HG03571 (cell line): ENCODE measurements around the gene ITSN1.
"Not testable (repeated sequence)": the region's sequence is repeated elsewhere in the genome, so short reads cannot be mapped to it uniquely, and the experiment has no call there.

Experiments
- ATAC-seq: cut with Tn5 transposase; IDR thresholded peaks from one replicate; pipeline ENCODE4 v1.9.1; 2021; ENCODE audit not compliant: unreplicated experiment

The ITSN1 gene

DNA sequence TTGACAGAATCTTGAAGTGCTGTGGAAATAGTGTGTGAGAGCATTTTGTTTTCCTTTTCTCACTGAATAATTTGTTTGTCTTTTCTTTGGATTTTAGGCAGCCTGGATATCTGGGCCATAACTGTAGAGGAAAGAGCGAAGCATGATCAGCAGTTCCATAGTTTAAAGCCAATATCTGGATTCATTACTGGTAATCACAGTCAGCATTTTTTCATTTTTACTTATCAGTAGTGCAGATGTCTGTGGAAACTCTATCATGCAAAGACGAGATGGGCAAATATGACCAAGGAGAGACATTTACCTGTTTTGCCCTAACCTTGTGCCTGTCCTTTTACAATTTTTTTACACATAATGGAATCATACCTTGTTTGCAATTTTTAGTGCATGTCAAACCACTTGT is 78.8 kb downstream of the ITSN1 start:
- ATAC-seq, result no peak

- not testable (repeated sequence) for ATAC-seq
Observed at GRCh38 chr21:33729139-33729538, 86.8 kb downstream of the ITSN1 start.

DNA sequence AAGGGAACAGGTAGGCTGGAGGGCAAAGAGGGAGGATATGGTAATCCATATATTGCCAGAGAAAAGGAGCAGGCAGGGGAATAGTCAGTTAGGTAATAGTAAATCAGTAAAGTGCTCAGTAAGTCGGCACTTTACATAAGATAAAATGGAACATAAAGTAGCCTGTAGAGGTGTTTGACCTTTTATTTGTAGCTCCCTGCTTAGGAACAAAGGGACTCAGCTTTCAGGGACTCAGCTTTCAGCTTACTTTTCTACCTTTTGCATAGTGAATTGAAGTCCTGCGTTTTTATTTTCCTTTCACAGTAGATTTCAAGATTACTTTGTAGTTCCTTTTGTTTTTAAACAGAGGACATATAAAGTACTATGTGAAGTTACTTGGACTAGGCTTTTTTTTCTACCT is 87.3 kb downstream of the ITSN1 start:
- no peak for ATAC-seq

GRCh38 chr21:33731447-33731846 is 89.1 kb downstream of the ITSN1 start:
- ATAC-seq, result no peak

DNA sequence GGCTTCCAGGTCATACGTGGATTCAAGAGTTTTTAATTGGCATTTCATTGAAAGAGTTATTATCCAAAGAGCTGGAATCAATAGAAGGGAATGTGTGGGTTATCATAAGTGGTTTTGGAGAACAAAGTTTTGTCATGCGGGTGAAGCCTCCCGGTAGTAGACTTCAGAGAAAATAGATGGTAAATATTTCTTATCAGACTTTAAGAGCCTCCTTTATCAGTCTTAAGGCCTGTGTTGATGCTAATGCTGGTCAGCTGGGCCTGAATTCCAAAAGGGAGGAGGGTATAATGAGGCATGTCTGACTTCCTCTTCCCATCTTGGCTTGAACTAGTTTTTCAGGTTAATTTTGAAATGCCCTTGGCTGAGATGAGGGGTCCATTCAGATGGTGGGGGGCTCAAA is 89.7 kb downstream of the ITSN1 start:
- ATAC-seq, result no peak

DNA sequence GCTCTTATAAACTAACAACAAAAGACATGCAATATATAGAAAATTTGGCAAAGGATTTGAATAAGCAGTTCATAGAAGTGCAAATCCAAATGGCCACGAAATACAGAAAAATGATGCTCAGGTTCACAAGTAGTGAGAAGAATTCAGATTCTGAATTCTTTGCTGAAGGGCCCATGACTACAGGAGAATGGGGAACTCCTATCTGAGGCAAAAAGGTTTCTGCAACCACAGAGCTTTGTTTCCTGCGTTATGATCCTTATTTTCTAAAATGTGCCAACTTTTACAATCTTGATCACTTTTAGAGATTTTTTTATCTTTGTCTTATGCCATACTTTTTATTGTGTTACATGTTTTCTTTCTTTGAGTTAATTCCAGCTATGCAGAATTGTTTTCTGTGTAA is 91.3 kb downstream of the ITSN1 start:
- no peak for ATAC-seq

GRCh38 chr21:33734291-33734690 is 92.0 kb downstream of the ITSN1 start:
- no peak for ATAC-seq

- no peak for ATAC-seq
Observed at GRCh38 chr21:33734818-33735217, 92.5 kb downstream of the ITSN1 start.

- no peak for ATAC-seq
Observed at GRCh38 chr21:33736569-33736968, 94.3 kb downstream of the ITSN1 start.

GRCh38 chr21:33739701-33740100 is 97.4 kb downstream of the ITSN1 start:
- ATAC-seq, result no peak

DNA sequence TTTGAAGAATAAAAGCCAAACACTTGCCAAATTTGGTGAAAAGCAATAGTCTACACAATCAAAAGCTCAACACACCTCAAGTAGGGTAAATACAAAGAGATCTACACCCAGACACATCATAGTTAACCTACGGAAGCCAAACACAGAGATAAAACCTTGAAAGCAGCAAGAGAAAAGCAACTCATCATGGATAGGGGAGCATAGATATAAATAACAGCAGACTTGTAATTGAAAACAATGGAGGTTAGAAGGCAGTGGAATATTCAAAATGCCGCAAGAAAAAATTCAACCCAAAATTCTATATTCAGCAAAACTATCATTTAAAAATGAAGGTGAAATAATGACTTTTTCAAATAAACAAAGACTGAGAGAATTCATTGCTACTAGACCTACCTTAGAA is 105.1 kb downstream of the ITSN1 start:
- no peak for ATAC-seq

- ATAC-seq, result no peak
Observed at GRCh38 chr21:33748903-33749302, 106.6 kb downstream of the ITSN1 start.

GRCh38 chr21:33750017-33750416 is 107.7 kb downstream of the ITSN1 start:
- no peak for ATAC-seq

- no peak for ATAC-seq
Observed at GRCh38 chr21:33751120-33751519, 108.8 kb downstream of the ITSN1 start.

DNA sequence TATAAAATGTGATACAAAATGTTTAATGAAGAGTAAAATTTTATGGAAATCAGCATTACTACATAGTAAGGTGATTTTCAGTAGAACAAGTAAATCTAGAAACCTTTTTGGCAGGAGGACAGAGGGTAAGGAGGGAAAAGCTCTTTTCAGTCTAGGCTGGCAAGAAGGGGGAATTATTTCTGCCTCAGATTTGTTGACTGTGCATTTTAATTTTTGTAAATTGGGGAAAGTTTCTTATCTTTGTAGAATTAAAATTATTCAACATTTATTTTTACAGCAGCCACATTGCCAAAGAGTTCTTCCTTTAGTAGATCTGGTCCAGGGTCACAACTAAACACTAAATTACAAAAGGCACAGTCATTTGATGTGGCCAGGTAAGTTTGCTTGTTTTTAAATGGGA is 109.2 kb downstream of the ITSN1 start:
- no peak for ATAC-seq

- ATAC-seq, result no peak
Observed at GRCh38 chr21:33752260-33752659, 110.0 kb downstream of the ITSN1 start.

DNA sequence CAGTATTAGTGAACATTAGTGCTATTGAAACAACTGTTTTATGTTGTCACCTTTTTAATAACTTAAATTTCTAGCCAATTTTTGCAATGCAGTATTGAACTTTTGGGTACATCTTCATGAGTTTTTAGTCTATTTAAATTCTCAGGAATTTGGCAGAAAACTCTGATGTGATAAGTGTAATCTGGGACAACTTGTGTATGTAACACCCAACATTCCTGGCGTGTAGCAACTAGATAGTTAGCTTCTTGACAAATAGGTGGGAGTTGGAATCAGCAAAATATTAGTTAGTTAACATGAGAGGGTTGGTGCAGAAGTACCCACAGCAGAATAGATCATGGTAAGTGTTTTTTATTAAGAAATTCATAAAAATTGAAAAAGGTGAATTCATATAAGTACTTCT is 111.6 kb downstream of the ITSN1 start:
- no peak for ATAC-seq

- ATAC-seq, result no peak
Observed at GRCh38 chr21:33754481-33754880, 112.2 kb downstream of the ITSN1 start.

DNA sequence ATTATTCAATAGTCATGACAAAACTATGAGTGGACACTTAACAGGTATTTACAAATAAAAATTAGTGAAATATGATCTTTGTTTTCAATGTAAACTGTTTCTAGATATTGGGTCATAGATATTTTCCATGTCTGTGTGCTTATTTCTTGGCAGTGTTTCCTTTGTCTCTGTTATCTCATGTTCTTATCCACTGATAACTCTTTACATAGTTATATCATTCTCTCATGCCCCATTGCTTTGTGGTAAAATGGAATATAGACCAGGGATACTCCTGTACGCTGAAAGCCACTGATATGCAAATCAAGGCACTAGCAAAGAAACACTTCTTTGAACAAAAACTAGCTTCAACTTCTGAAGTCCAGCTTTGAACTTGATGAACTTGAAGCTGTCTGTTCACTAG is 113.1 kb downstream of the ITSN1 start:
- ATAC-seq, result no peak

DNA sequence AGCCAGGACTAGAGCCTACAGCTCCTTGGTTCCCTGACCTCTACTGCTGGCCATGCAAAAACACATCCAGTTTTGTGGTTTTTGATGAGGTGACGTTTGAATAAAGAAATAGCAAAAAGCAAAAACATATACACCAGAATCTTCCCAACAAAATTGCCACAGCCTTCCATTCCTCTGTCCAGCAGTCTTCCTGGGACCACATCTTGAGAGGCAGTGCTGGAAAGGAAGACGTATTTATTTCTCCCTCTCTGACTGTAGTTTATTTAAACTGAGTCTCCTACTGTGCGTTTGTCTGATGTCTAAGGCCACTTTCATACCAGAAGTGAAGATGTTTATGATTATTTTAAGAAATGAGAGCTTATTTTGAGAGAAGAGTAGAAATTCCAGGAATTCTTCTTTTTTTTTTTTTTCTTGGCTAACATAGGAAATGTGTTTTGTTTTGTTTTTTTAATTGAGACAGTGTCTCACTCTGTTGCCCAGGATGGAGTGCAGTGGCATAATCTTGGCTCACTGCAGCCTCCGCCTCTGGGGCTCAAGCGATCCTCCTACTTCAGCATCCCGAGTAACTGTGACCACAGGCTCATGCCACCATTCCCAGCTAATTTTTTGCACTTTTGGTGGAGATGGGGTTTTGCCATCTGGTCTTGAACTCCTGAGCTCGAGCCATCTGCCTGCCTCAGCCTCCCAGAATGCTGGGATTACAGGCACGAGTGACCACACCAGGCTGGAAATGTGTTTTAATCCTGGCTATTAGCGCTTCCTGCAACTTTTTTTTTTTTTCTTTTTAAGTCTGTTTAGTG is 118.5 kb downstream of the ITSN1 start:
- no peak for ATAC-seq

DNA sequence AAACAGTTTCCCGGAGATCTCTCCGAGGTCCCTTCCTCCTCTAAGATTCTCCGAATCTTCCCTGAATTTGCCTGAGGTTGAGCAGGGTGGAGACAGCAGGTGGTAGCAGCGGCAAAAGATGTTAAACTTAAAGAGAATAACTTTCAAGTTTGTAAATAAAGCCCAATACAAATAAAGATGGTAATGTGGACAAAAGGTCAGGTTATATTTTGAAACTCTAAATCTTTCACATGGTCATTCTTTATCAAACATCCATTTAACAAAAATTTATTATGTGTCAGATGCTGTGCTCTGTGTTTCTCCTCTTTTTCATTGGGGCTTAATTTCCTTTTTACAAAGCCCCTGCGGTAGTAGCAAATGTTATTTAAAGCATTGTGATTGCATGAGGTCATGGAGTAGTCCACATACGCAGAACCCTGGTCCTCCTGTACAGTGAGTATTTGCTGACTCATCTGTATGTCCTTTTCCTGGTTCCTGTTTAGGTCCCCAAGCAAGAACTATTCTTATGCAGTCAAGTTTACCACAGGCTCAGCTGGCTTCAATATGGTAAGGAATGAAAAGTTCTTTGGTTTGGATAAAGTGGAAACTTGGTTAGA is 119.2 kb downstream of the ITSN1 start:
- no peak for ATAC-seq

- no peak for ATAC-seq
Observed at GRCh38 chr21:33762803-33763581, 120.7 kb downstream of the ITSN1 start.
